Fibroblast of lung (primary cell): ENCODE measurements around the gene MAP3K1. TPM values are rescaled to one million over a fixed set of nuclear protein-coding genes. Genes with fewer than 3 reads are reported as not detected.
"Not testable (repeated sequence)": the region's sequence is repeated elsewhere in the genome, so short reads cannot be mapped to it uniquely, and the experiment has no call there.

Experiments used
- DNase-seq, 2 donors: peaks; one replicate each; pipeline versions ENCODE4 v3.0.0 to v3.0.0-alpha.2; 2010; ENCODE audit warnings: low read depth in 2 of 2
- H2AFZ ChIP-seq: 2 replicates; pipeline ENCODE4 v1.5.1; 2012; ENCODE audit warnings: low read length, control low read depth, inconsistent platforms
- H3K27ac ChIP-seq: 2 replicates; pipeline ENCODE4 v1.5.1; 2011; ENCODE audit warnings: low read length, control low read depth; ENCODE audit not compliant: insufficient read depth
- H3K27me3 ChIP-seq: 2 replicates; pipeline ENCODE4 v1.5.1; 2011; ENCODE audit warnings: mild to moderate bottlenecking, low read length; ENCODE audit not compliant: control insufficient read depth, insufficient read depth
- H3K36me3 ChIP-seq: 2 replicates; pipeline ENCODE4 v1.5.1; 2011; ENCODE audit warnings: low read length; ENCODE audit not compliant: control insufficient read depth, insufficient read depth
- H3K4me1 ChIP-seq: 2 replicates; pipeline ENCODE4 v1.5.1; 2011; ENCODE audit warnings: low read length; ENCODE audit not compliant: control insufficient read depth, insufficient read depth; ENCODE audit errors: extremely low read depth
- H3K4me2 ChIP-seq: 2 replicates; pipeline ENCODE4 v1.5.1; 2011; ENCODE audit warnings: low read length, control low read depth; ENCODE audit not compliant: insufficient read depth; ENCODE audit errors: extremely low read depth
- H3K4me3 ChIP-seq, 4 experiments: fragments of 200-600 bp in 1 of 4; sonication (generic) in 1 of 4; replicated peaks in 1 of 4; 2 replicates each; pipeline ENCODE4 v1.5.1; 2011 to 2016; ENCODE audit warnings: low read length in 4 of 4, low read depth in 3 of 4, mild to moderate bottlenecking in 3 of 4, control low read depth in 2 of 4, inconsistent platforms in 1 of 4, mixed read lengths in 1 of 4; ENCODE audit not compliant: insufficient read depth in 1 of 4; ENCODE audit errors: control extremely low read depth in 1 of 4
- H3K79me2 ChIP-seq: 2 replicates; pipeline ENCODE4 v1.5.1; 2012; ENCODE audit warnings: mild to moderate bottlenecking, low read length, inconsistent platforms; ENCODE audit not compliant: control insufficient read depth, insufficient read depth
- H3K9ac ChIP-seq: 2 replicates; pipeline ENCODE4 v1.5.1; 2011; ENCODE audit warnings: mild to moderate bottlenecking, low read length, control low read depth; ENCODE audit not compliant: insufficient read depth
- H3K9me3 ChIP-seq: 2 replicates; pipeline ENCODE4 v1.5.1; 2012; ENCODE audit warnings: low read depth, low read length; ENCODE audit not compliant: control insufficient read depth, insufficient read depth
- H4K20me1 ChIP-seq: 2 replicates; pipeline ENCODE4 v1.5.1; 2011; ENCODE audit warnings: low read length; ENCODE audit not compliant: control insufficient read depth, insufficient read depth; ENCODE audit errors: extremely low read depth
- CTCF ChIP-seq, 2 donors: IDR thresholded peaks in 1 of 2; conservative IDR thresholded peaks in 1 of 2; 1 replicate in 1 of 2; 2 replicates in 1 of 2; pipeline ENCODE4 v1.5.1; 2011 to 2012; ENCODE audit warnings: low read length in 2 of 2, control low read depth in 1 of 2, inconsistent platforms in 1 of 2, low read depth in 1 of 2, mild to moderate bottlenecking in 1 of 2
- EZH2 ChIP-seq: IDR thresholded peaks from 2 replicates; pipeline ENCODE4 v1.5.1; 2012; ENCODE audit warnings: low read length, control low read depth, mild to moderate bottlenecking; ENCODE audit errors: missing control alignments
- polyA plus RNA-seq, 2 donors: library from polyadenylated mRNA; depleted of rRNA in 1 of 2; stranded (reverse) in 1 of 2; unstranded in 1 of 2; fragments of >200 nt; gene quantifications; 2 replicates each; pipeline ENCODE4 v1.2.1, GENCODE V29; 2011 to 2012; ENCODE audit warnings: missing spikeins in 1 of 2
- total RNA-seq: library from RNA; depleted of rRNA; stranded (reverse); fragments of >200 nt; gene quantifications from 2 replicates; pipeline ENCODE4 v1.2.1, GENCODE V29; 2014

Gene MAP3K1
- total and polyA plus RNA-seq, 2 donors (not counting 1 experiment from before 2014, with no cell fraction given) = 5.3 to 6.8 TPM

GRCh38 chr5:56772767-56773166 is 42.6 kb upstream of the MAP3K1 start:
- no peak for DNase-seq
- no peak overlapping the region for H3K9ac ChIP-seq
- H4K20me1 ChIP-seq = no peaks in the 10 kb centered on the region
- no peak overlapping the region for H3K4me3 ChIP-seq
- H3K27me3 ChIP-seq = no peaks in the 10 kb centered on the region
- H3K9me3 ChIP-seq = no peaks in the 10 kb centered on the region
- no peak overlapping the region for H3K4me2 ChIP-seq
- no peaks in the 10 kb centered on the region for H3K36me3 ChIP-seq
- TF ChIP-seq CTCF (conservative IDR thresholded peaks at IDR 0.05 in 1 of 2, IDR thresholded peaks at IDR 0.05 in 1 of 2; ENCODE audit: low read depth in 1 of 2, low read length in 2 of 2) (no peak), EZH2 (no peak)
- no peak overlapping the region for H3K27ac ChIP-seq
- no peaks in the 10 kb centered on the region for H3K79me2 ChIP-seq
- H3K4me1 ChIP-seq = no peaks in the 10 kb centered on the region
- H2AFZ ChIP-seq = no peak overlapping the region

- Histone ChIP-seq H3K27ac (no peak overlapping the region), H3K27me3 (no peaks in the 10 kb centered on the region), H3K36me3 (no peaks in the 10 kb centered on the region), H2AFZ (no peak overlapping the region), H3K4me1 (no peaks in the 10 kb centered on the region), H3K9ac (no peak overlapping the region), H3K9me3 (no peaks in the 10 kb centered on the region), H3K79me2 (no peaks in the 10 kb centered on the region), H3K4me3 (no peak overlapping the region), H4K20me1 (no peaks in the 10 kb centered on the region), H3K4me2 (no peak overlapping the region)
- no peak for DNase-seq
- TF ChIP-seq CTCF (conservative IDR thresholded peaks at IDR 0.05 in 1 of 2, IDR thresholded peaks at IDR 0.05 in 1 of 2; ENCODE audit: low read depth in 1 of 2, low read length in 2 of 2) (no peak), EZH2 (no peak)
These were observed 40.4 kb upstream of the MAP3K1 start for GRCh38 chr5:56774957-56775356.

GRCh38 chr5:56776212-56776846 is 39.0 kb upstream of the MAP3K1 start:
- H3K4me1 ChIP-seq, H3K4me3 ChIP-seq, H2AFZ ChIP-seq, DNase-seq, H3K36me3 ChIP-seq, H4K20me1 ChIP-seq, H3K27me3 ChIP-seq, H3K9ac ChIP-seq, H3K79me2 ChIP-seq, H3K9me3 ChIP-seq, H3K27ac ChIP-seq, H3K4me2 ChIP-seq: not testable (repeated sequence)
